HepG2 (cell line): ENCODE measurements around the gene RNASE11. TPM values are rescaled to one million over a fixed set of nuclear protein-coding genes. Genes with fewer than 3 reads are reported as not detected.

Experiments used
- CTCF ChIP-seq: sonication (generic); formaldehyde crosslinking; IDR thresholded peaks from 2 replicates; pipeline ENCODE4 v1.5.0; 2020; ENCODE audit warnings: mild to moderate bottlenecking, missing genetic modification reagents, moderate library complexity
- HNF1A ChIP-seq, 2 experiments: sonication (generic) in 1 of 2; formaldehyde crosslinking in 1 of 2; IDR thresholded peaks; 2 replicates each; pipeline versions ENCODE4 v1.4.0 to v1.6.1; 2016 to 2020; ENCODE audit warnings: borderline replicate concordance in 1 of 2, low read depth in 1 of 2, mild to moderate bottlenecking in 1 of 2, missing genetic modification reagents in 1 of 2
- MIER3 ChIP-seq: IDR thresholded peaks from 2 replicates; pipeline ENCODE4 v1.6.1; 2016; ENCODE audit warnings: missing compliant biosample characterization, borderline replicate concordance
- NFAT5 ChIP-seq: sonication (generic); formaldehyde crosslinking; IDR thresholded peaks from 2 replicates; pipeline ENCODE4 v1.4.0; 2020; ENCODE audit warnings: missing genetic modification reagents
- PLSCR1 ChIP-seq: sonication (generic); formaldehyde crosslinking; IDR thresholded peaks from 2 replicates; pipeline ENCODE4 v1.5.0; 2020; ENCODE audit warnings: missing genetic modification reagents, mild to moderate bottlenecking, borderline replicate concordance
- SRY ChIP-seq: sonication (generic); formaldehyde crosslinking; IDR thresholded peaks from 2 replicates; pipeline ENCODE4 v1.8.0; 2022; ENCODE audit warnings: mild to moderate bottlenecking, missing genetic modification reagents
- TBP ChIP-seq: sonication (generic); formaldehyde crosslinking; IDR thresholded peaks from 2 replicates; pipeline ENCODE4 v1.5.0; 2020; ENCODE audit warnings: missing genetic modification reagents
- ZC3H13 ChIP-seq: sonication (generic); formaldehyde crosslinking; IDR thresholded peaks from 2 replicates; pipeline ENCODE4 v1.8.1; 2023; ENCODE audit warnings: mild to moderate bottlenecking, missing genetic modification reagents, moderate library complexity
- ZGPAT ChIP-seq: IDR thresholded peaks from 2 replicates; pipeline ENCODE4 v1.6.1; 2016; ENCODE audit warnings: mild to moderate bottlenecking
- ZMYM4 ChIP-seq: sonication (generic); formaldehyde crosslinking; IDR thresholded peaks from 2 replicates; pipeline ENCODE4 v1.8.1; 2023; ENCODE audit warnings: mild to moderate bottlenecking, missing genetic modification reagents
- ZNF136 ChIP-seq: sonication (generic); formaldehyde crosslinking; IDR thresholded peaks from 2 replicates; pipeline ENCODE4 v1.8.1; 2022; ENCODE audit warnings: low read depth, mild to moderate bottlenecking, moderate library complexity, missing genetic modification reagents
- ZNF577 ChIP-seq: sonication (generic); formaldehyde crosslinking; IDR thresholded peaks from 2 replicates; pipeline ENCODE4 v1.4.0; 2020; ENCODE audit warnings: mild to moderate bottlenecking, low read depth, missing genetic modification reagents, borderline replicate concordance
- ZNF879 ChIP-seq: sonication (generic); formaldehyde crosslinking; IDR thresholded peaks from 2 replicates; pipeline ENCODE4 v1.8.1; 2023; ENCODE audit warnings: missing genetic modification reagents
- polyA plus RNA-seq, 8 experiments: library from polyadenylated mRNA; depleted of rRNA in 3 of 8; stranded (reverse) in 7 of 8; unstranded in 1 of 8; fragments of >200 nt; fragmentation: Illumina TruSeq in 4 of 8; extraction: Trizol in 4 of 8; gene quantifications; 2 replicates each; pipeline versions ENCODE4 v1.2.1 to v1.2.3, GENCODE V29; 2011 to 2016; ENCODE audit warnings: low read depth in 4 of 8, missing spikeins in 1 of 8, mixed read lengths in 1 of 8; ENCODE audit not compliant: insufficient read depth in 1 of 8
- total RNA-seq, 5 experiments: library from RNA; depleted of rRNA; stranded (reverse); fragments of >200 nt; fragmentation: Illumina TruSeq; extraction: Trizol; gene quantifications; 2 replicates each; pipeline ENCODE4 v1.2.3, GENCODE V29; 2016; ENCODE audit warnings: low read depth in 1 of 5

The RNASE11 gene
- total and polyA plus RNA-seq, 2 of the 13 experiments (the other 11 are each of a cell fraction or from before 2014, with no cell fraction given), result not detected

- peak; percentile 63; the same call in 1 of the 2 replicates for TF ChIP-seq NFAT5 (CRISPR knock-in tag)
- peak; percentile 92 for TF ChIP-seq CTCF (CRISPR knock-in tag)
- TF ChIP-seq ZNF879 (CRISPR knock-in tag), result no peak
- TF ChIP-seq TBP, result no peak
- peak; percentile 67 for TF ChIP-seq MIER3 (CRISPR knock-in tag)
- peak; percentile 98 for TF ChIP-seq ZGPAT (CRISPR knock-in tag)
- peak; percentile 53 for TF ChIP-seq HNF1A (IDR thresholded peaks at IDR 0.05; ENCODE audit: low read depth)
- TF ChIP-seq HNF1A (CRISPR knock-in tag; IDR thresholded peaks at IDR 0.05; ENCODE audit: borderline replicate concordance), result 0 out of 2 replicates have a peak, but pooled peaks have one; percentile 34
- peak; percentile 96 for TF ChIP-seq ZNF136 (CRISPR knock-in tag)
- TF ChIP-seq SRY, result peak; percentile 81
- TF ChIP-seq PLSCR1 (CRISPR knock-in tag), result no peak; the same call in 1 of the 2 replicates
- peak; percentile 66; the same call in 1 of the 2 replicates for TF ChIP-seq ZC3H13 (CRISPR knock-in tag)
- no peak for TF ChIP-seq ZNF577 (CRISPR knock-in tag)
- TF ChIP-seq ZMYM4 (CRISPR knock-in tag), result peak; percentile 84
Measured at GRCh38 chr14:20613094-20614037, 25.6 kb upstream of the RNASE11 start (continued).
